ENCODE measurements around the gene USP13. TPM values are rescaled to one million over a fixed set of nuclear protein-coding genes. Genes with fewer than 3 reads are reported as not detected.

The USP13 gene
- total and polyA plus RNA-seq, 4 donors, result 2.4 to 7.3 (median 4.2) TPM

- no peak overlapping the region for H3K4me3 ChIP-seq (ENCODE audit: low read depth in 1 of 3, low read length in 3 of 3)
- no peaks in the 10 kb centered on the region for H3K9me3 ChIP-seq (ENCODE audit: control insufficient read depth in 4 of 4, low read length in 3 of 4)
- no peak overlapping the region for H3K27ac ChIP-seq (ENCODE audit: low read depth in 1 of 2, low read length in 2 of 2)
- H3K27me3 ChIP-seq (ENCODE audit: control insufficient read depth in 4 of 4, insufficient read depth in 4 of 4, low read length in 3 of 4), result no peaks in the 10 kb centered on the region
- DNase-seq (ENCODE audit: low spot score), result no peak
- no peaks in the 10 kb centered on the region for H3K4me1 ChIP-seq (ENCODE audit: control insufficient read depth in 4 of 4, insufficient read depth in 4 of 4, low read length in 3 of 4)
- peaks cover 0 to 3% (median 1%) of the 10 kb centered on the region in 4 donors for H3K36me3 ChIP-seq (ENCODE audit: control insufficient read depth in 4 of 4, insufficient read depth in 3 of 4, low read depth in 1 of 4, low read length in 3 of 4)
- H3K9ac ChIP-seq (ENCODE audit: low read depth in 1 of 2, low read length in 2 of 2), result no peak overlapping the region
- TF ChIP-seq RXRA (IDR thresholded peaks at IDR 0.05) (no peak), JUND (IDR thresholded peaks at IDR 0.05) (no peak), HNF4G (IDR thresholded peaks at IDR 0.05) (no peak), REST (IDR thresholded peaks at IDR 0.05) (no peak), TAF1 (conservative IDR thresholded peaks at IDR 0.05) (no peak), YY1 (IDR thresholded peaks at IDR 0.05) (no peak), SP1 (IDR thresholded peaks at IDR 0.05) (no peak), ZBTB33 (IDR thresholded peaks at IDR 0.05) (no peak), CTCF (IDR thresholded peaks at IDR 0.05; ENCODE audit: low read depth, low read length, missing input control) (no peak), RAD21 (IDR thresholded peaks at IDR 0.05) (no peak), MAX (IDR thresholded peaks at IDR 0.05) (no peak), HNF4A (conservative IDR thresholded peaks at IDR 0.05) (no peak), EGR1 (IDR thresholded peaks at IDR 0.05; ENCODE audit: low read depth in 2 of 2) (no peak), FOXA1 (IDR thresholded peaks at IDR 0.05) (no peak), ATF3 (IDR thresholded peaks at IDR 0.05) (no peak), GABPA (IDR thresholded peaks at IDR 0.05 in 1 of 2, conservative IDR thresholded peaks at IDR 0.05 in 1 of 2) (no peak), FOXA2 (IDR thresholded peaks at IDR 0.05) (no peak), NR2F2 (IDR thresholded peaks at IDR 0.05) (no peak)
- 93% methylated on average over 3 of the region's 3 CpGs for WGBS
Observed at GRCh38 chr3:179791793-179792192, 139.0 kb downstream of the USP13 start.
